HCT116 (cell line): ENCODE data around the gene TPX2. TPM values are rescaled to one million over a fixed set of nuclear protein-coding genes. Genes with fewer than 3 reads are reported as not detected.

ENCODE experiments used
- ATAC-seq: fragments of 200-7000 bp; cut with Tn5 transposase; 2 replicates; pipeline ENCODE4 v1.9.1; 2020; ENCODE audit warnings: mild to moderate bottlenecking, moderate library complexity
- BruUV-seq: library from RNA; stranded (reverse); fragments of 400-500 nt; replicated peaks from 2 replicates; lab custom pipeline; 2021; lab: Mats Ljungman, UMichigan
- CTCF ChIA-PET: fragments of 300-600 bp; sonication (Branson Sonifier 250); formaldehyde crosslinking; loops from one replicate; lab custom pipeline; 2021; ENCODE audit warnings: antibody characterized with exemption; lab: Charles Lee
- POLR2A ChIA-PET: fragments of 300-600, 350-600 bp; sonication (Branson Sonifier 250); formaldehyde crosslinking; loops from one replicate; lab custom pipeline; 2021; ENCODE audit warnings: antibody characterized with exemption; lab: Charles Lee
- RAD21 ChIA-PET, 2 experiments: fragments of 300-600 bp; sonication (Branson Sonifier 250); formaldehyde crosslinking; loops; one replicate each; lab custom pipeline; 2023; ENCODE audit warnings: low total read pairs in 2 of 2; ENCODE audit not compliant: uncharacterized antibody in 2 of 2, unreplicated experiment in 2 of 2, low non-redundant PET in 1 of 2; lab: Charles Lee
- DNase-seq: peaks from one replicate; pipeline ENCODE4 v3.0.0-alpha.2; 2010; ENCODE audit warnings: low read depth, low spot score
- H2AFZ ChIP-seq: fragments of 200-600 bp; shearing (Covaris generic), sonication (generic); 2 replicates; pipeline ENCODE4 v1.6.1; 2017; ENCODE audit warnings: low read depth, mixed run types, mixed read lengths, antibody characterized with exemption, low read length; ENCODE audit not compliant: poor library complexity, severe bottlenecking
- H3K27ac ChIP-seq: 2 replicates; pipeline ENCODE4 v1.5.1; 2012; ENCODE audit warnings: low read depth, low read length
- H3K27me3 ChIP-seq: fragments of 200-600 bp; sonication (generic); 2 replicates; pipeline ENCODE4 v1.6.1; 2016; ENCODE audit warnings: mixed run types, low read length, mixed read lengths; ENCODE audit not compliant: insufficient read depth
- H3K36me3 ChIP-seq, 2 experiments: fragments of 200-500 bp in 1 of 2; fragments of 200-600 bp in 1 of 2; sonication (Bioruptor generic) in 1 of 2; sonication (generic) in 1 of 2; 2 replicates each; pipeline versions ENCODE4 v1.5.1 to v1.6.1; 2014 to 2016; ENCODE audit warnings: low read length in 2 of 2, inconsistent platforms in 1 of 2, mixed read lengths in 1 of 2, mixed run types in 1 of 2; ENCODE audit not compliant: insufficient read depth in 2 of 2, control insufficient read depth in 1 of 2
- H3K4me1 ChIP-seq, 2 experiments: fragments of 200-600 bp in 1 of 2; sonication (generic) in 1 of 2; 2 replicates each; pipeline versions ENCODE4 v1.5.1 to v1.6.1; 2012 to 2017; ENCODE audit warnings: low read length in 2 of 2, inconsistent platforms in 1 of 2, mild to moderate bottlenecking in 1 of 2, mixed read lengths in 1 of 2, mixed run types in 1 of 2, moderate library complexity in 1 of 2; ENCODE audit not compliant: insufficient read depth in 2 of 2, control insufficient read depth in 1 of 2
- H3K4me2 ChIP-seq: fragments of 200-600 bp; sonication (generic); 2 replicates; pipeline ENCODE4 v1.6.1; 2017; ENCODE audit warnings: mixed run types, low read length, mixed read lengths
- H3K4me3 ChIP-seq, 2 experiments: fragments of 200-600 bp in 1 of 2; sonication (generic) in 1 of 2; replicated peaks in 1 of 2; 2 replicates each; pipeline ENCODE4 v1.5.1; 2011 to 2016; ENCODE audit warnings: low read length in 2 of 2, control low read depth in 1 of 2, low read depth in 1 of 2, mild to moderate bottlenecking in 1 of 2, mixed read lengths in 1 of 2, mixed run types in 1 of 2
- H3K79me2 ChIP-seq: fragments of 200-600 bp; sonication (generic); 2 replicates; pipeline ENCODE4 v1.6.1; 2017; ENCODE audit warnings: mild to moderate bottlenecking, mixed run types, low read length, moderate library complexity, mixed read lengths; ENCODE audit not compliant: insufficient read depth
- H3K9ac ChIP-seq: fragments of 200-600 bp; sonication (generic); 2 replicates; pipeline ENCODE4 v1.6.1; 2016; ENCODE audit warnings: low read length, mixed read lengths
- H3K9me2 ChIP-seq: fragments of 200-600 bp; sonication (generic), shearing (Covaris generic); 2 replicates; pipeline ENCODE4 v1.6.1; 2017; ENCODE audit warnings: mixed run types, mild to moderate bottlenecking, moderate library complexity; ENCODE audit not compliant: insufficient read depth
- H3K9me3 ChIP-seq, 2 experiments: fragments of 200-500 bp in 1 of 2; fragments of 200-600 bp in 1 of 2; sonication (Bioruptor generic) in 1 of 2; sonication (generic) in 1 of 2; 2 replicates each; pipeline ENCODE4 v1.6.1; 2014 to 2017; ENCODE audit warnings: low read length in 2 of 2, mixed read lengths in 2 of 2, inconsistent platforms in 1 of 2, low read depth in 1 of 2, mild to moderate bottlenecking in 1 of 2, mixed run types in 1 of 2, moderate library complexity in 1 of 2; ENCODE audit not compliant: control insufficient read depth in 1 of 2, insufficient read depth in 1 of 2
- H4K20me1 ChIP-seq: fragments of 200-600 bp; sonication (generic), shearing (Covaris generic); 2 replicates; pipeline ENCODE4 v1.6.1; 2017; ENCODE audit warnings: mixed run types, mild to moderate bottlenecking, moderate library complexity; ENCODE audit not compliant: insufficient read depth
- CBX3 ChIP-seq: IDR thresholded peaks from 2 replicates; pipeline ENCODE4 v1.6.1; 2012; ENCODE audit warnings: low read depth
- EGR1 ChIP-seq: IDR thresholded peaks from 2 replicates; pipeline ENCODE4 v1.6.1; 2012; ENCODE audit warnings: low read depth
- ELF1 ChIP-seq: IDR thresholded peaks from 2 replicates; pipeline ENCODE4 v1.6.1; 2012; ENCODE audit warnings: low read depth, borderline replicate concordance
- MAX ChIP-seq: IDR thresholded peaks from 2 replicates; pipeline ENCODE4 v1.6.1; 2012
- POLR2A ChIP-seq: IDR thresholded peaks from 2 replicates; pipeline ENCODE4 v1.7.0; 2011; ENCODE audit warnings: borderline replicate concordance; ENCODE audit not compliant: insufficient read depth, insufficient read length; ENCODE audit errors: extremely low read depth
- POLR2AphosphoS5 ChIP-seq: IDR thresholded peaks from 2 replicates; pipeline ENCODE4 v1.6.1; 2011; ENCODE audit warnings: mild to moderate bottlenecking, low read depth, low read length, moderate library complexity
- SP1 ChIP-seq: IDR thresholded peaks from 2 replicates; pipeline ENCODE4 v1.6.1; 2012; ENCODE audit warnings: low read depth
- TCF7L2 ChIP-seq: IDR thresholded peaks from 2 replicates; pipeline ENCODE4 v1.7.0; 2011; ENCODE audit warnings: borderline replicate concordance, inconsistent platforms; ENCODE audit not compliant: insufficient read depth, insufficient read length; ENCODE audit errors: extremely low read depth
- ZBTB33 ChIP-seq: IDR thresholded peaks from 2 replicates; pipeline ENCODE4 v1.6.1; 2011; ENCODE audit warnings: mild to moderate bottlenecking, low read length, moderate library complexity; ENCODE audit not compliant: insufficient replicate concordance; ENCODE audit errors: extremely low read depth
- ZNF274 ChIP-seq: fragments of 200-500 bp; sonication (Bioruptor generic); IDR thresholded peaks from 2 replicates; pipeline ENCODE4 v1.6.1; 2014; ENCODE audit warnings: mild to moderate bottlenecking, low read depth, low read length, inconsistent platforms
- intact Hi-C: fragments of 100-400 bp; cut with micrococcal nuclease; formaldehyde crosslinking; loops from 2 replicates; pipeline ENCODE4 v1.10.0; 2022
- total RNA-seq: library from RNA; stranded (reverse); gene quantifications from one replicate; pipeline ENCODE4 v1.2.1, GENCODE V29; 2021; ENCODE audit not compliant: unreplicated experiment

The TPX2 gene
- total RNA-seq, 1 experiment from 2014 or later: 163 TPM

GRCh38 chr20:31769681-31770080 is 30.6 kb downstream of the TPX2 start:
- no peak overlapping the region for H3K27ac ChIP-seq
- H4K20me1 ChIP-seq: peaks cover 7% of the 10 kb centered on the region
- DNase-seq (no peak), ATAC-seq (no peak)
- ChIA-PET RAD21 (no interaction called here), POLR2A (no interaction called here), CTCF (no interaction called here)
- no peaks in the 10 kb centered on the region for H3K9me3 ChIP-seq
- H3K9ac ChIP-seq: no peak overlapping the region
- no peaks in the 10 kb centered on the region for H3K27me3 ChIP-seq
- H3K36me3 ChIP-seq: peaks cover 44 to 49% of the 10 kb centered on the region in 2 experiments
- H3K4me1 ChIP-seq: no peaks in the 10 kb centered on the region
- no peaks in the 10 kb centered on the region for H3K9me2 ChIP-seq
- H3K79me2 ChIP-seq: peaks cover 96% of the 10 kb centered on the region
- intact Hi-C loops: no loop called here
- BruUV-seq: no TSS peak
- TF ChIP-seq CBX3 (no peak), TCF7L2 (no peak), SP1 (no peak), POLR2A (no peak), MAX (no peak), ZBTB33 (no peak), EGR1 (no peak), ELF1 (no peak), POLR2AphosphoS5 (no peak), ZNF274 (no peak)
- H3K4me3 ChIP-seq: no peak overlapping the region
- H3K4me2 ChIP-seq: no peak overlapping the region
- H2AFZ ChIP-seq: no peak overlapping the region
